ENCODE measurements around the gene ZFP69. TPM values are rescaled to one million over a fixed set of nuclear protein-coding genes. Genes with fewer than 3 reads are reported as not detected.

The ZFP69 gene
- total and polyA plus RNA-seq, 10 of the 15 experiments (the other 5 are each of a cell fraction or from before 2014, with no cell fraction given), result 1.9 to 6.4 (median 3.7) TPM

DNA sequence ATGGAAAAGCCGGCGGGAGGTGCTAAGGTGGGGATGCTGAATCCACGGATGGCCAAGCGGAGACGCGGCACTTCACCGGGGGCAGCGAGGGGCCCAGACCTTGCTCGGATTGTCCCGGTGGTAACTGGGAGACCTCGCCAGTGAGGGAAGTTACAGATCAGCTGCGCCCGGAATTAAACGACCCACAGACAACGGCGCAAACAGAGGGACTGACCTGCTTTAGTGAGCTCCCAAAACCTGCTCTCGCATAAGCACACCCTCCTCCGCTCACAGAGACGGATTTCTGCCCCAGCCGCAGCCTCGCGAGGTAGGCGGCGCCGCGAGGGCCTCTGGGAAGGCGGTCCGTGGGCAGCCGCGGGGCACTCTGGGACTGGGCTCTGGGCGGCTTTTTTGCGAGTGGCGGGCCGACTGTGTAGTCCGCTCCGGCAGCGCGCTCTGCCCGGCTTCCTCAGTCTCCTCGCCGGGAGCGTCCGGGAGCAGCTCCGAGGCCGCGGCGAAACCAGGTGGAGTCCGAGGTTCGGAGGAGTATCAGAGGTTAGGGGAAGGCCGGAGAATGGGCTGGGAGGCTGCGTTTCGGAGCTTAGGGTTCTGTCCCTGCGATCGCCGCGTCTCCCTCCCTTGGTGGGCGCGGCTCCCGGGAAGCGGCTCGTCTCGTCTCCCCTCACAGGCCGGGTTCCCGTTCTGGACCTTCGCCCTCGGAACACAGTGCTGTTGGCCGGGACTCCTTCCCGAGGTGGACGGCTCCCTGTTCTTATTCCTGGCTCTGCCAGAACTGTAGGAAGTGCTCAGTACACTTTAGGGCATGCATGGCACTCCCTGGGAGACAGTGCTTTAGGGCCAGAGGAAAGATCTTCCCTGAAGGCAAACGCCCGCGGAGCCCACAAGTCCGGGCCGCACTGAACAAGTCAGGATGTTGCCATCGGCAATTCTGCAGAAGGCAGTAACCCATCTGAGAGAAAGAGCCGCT lies 31.6 kb downstream of the ZFP69 start, which contains the start of gene EXO5 (continued):
- TF ChIP-seq ASH2L (IDR thresholded peaks at IDR 0.05; ENCODE audit: borderline replicate concordance, low read depth) (peak; percentile 87; the same call in 1 of the 2 replicates), POU2F2 (IDR thresholded peaks at IDR 0.05; ENCODE audit: borderline replicate concordance, low read depth, low read length) (peak; percentile 76; the same call in 2 of the 3 replicates), BRCA1 (IDR thresholded peaks at IDR 0.05; ENCODE audit: low read depth, low read length) (0 out of 2 replicates have a peak, but pooled peaks have one; percentile 46), NFYB (IDR thresholded peaks at IDR 0.05; ENCODE audit: insufficient read depth, low read depth, low read length) (no peak), RAD21 (IDR thresholded peaks at IDR 0.05; ENCODE audit: insufficient read depth, low read depth, low read length) (no peak), MYC (IDR thresholded peaks at IDR 0.05; ENCODE audit: insufficient read depth, insufficient read length, insufficient replicate concordance, low read length, severe bottlenecking) (no peak), SMARCA5 (IDR thresholded peaks at IDR 0.05) (0 out of 2 replicates have a peak, but pooled peaks have one; percentile 46), BHLHE40 (IDR thresholded peaks at IDR 0.05; ENCODE audit: borderline replicate concordance in 1 of 2, low read depth in 2 of 2, low read length in 1 of 2) (peak in 1 of 2 experiments; percentile 27; a peak in 1 of 4 replicates), KDM1A (IDR thresholded peaks at IDR 0.05; ENCODE audit: borderline replicate concordance) (no peak), POLR2AphosphoS5 (IDR thresholded peaks at IDR 0.05; ENCODE audit: low read length) (peak; percentile 90), HCFC1 (IDR thresholded peaks at IDR 0.05; ENCODE audit: low read length) (0 out of 2 replicates have a peak, but pooled peaks have one; percentile 43), ETV6 (conservative IDR thresholded peaks at IDR 0.05 in 1 of 2, IDR thresholded peaks at IDR 0.05 in 1 of 2; ENCODE audit: borderline replicate concordance in 1 of 2, low read depth in 1 of 2) (no peak), TARDBP (IDR thresholded peaks at IDR 0.05; ENCODE audit: borderline replicate concordance) (peak; percentile 85; the same call in 1 of the 2 replicates), NR2C2 (IDR thresholded peaks at IDR 0.05; ENCODE audit: borderline replicate concordance, control insufficient read depth, insufficient read length, low read depth) (no peak), SREBF2 (IDR thresholded peaks at IDR 0.05; ENCODE audit: low read length) (no peak), ZNF622 (IDR thresholded peaks at IDR 0.05) (no peak), SRF (IDR thresholded peaks at IDR 0.05; ENCODE audit: low read depth in 2 of 2, low read length in 2 of 2) (no peak), ZNF217 (IDR thresholded peaks at IDR 0.05) (no peak), PML (IDR thresholded peaks at IDR 0.05; ENCODE audit: low read length) (peak; percentile 49), IRF4 (IDR thresholded peaks at IDR 0.05; ENCODE audit: low read depth, low read length) (no peak)
- TF ChIP-seq, protein P1, sequence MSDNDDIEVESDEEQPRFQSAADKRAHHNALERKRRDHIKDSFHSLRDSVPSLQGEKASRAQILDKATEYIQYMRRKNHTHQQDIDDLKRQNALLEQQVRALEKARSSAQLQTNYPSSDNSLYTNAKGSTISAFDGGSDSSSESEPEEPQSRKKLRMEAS (IDR thresholded peaks at IDR 0.05; ENCODE audit: low read depth, low read length), result peak; percentile 16; the same call in 1 of the 2 replicates
- TF ChIP-seq, protein P2, sequence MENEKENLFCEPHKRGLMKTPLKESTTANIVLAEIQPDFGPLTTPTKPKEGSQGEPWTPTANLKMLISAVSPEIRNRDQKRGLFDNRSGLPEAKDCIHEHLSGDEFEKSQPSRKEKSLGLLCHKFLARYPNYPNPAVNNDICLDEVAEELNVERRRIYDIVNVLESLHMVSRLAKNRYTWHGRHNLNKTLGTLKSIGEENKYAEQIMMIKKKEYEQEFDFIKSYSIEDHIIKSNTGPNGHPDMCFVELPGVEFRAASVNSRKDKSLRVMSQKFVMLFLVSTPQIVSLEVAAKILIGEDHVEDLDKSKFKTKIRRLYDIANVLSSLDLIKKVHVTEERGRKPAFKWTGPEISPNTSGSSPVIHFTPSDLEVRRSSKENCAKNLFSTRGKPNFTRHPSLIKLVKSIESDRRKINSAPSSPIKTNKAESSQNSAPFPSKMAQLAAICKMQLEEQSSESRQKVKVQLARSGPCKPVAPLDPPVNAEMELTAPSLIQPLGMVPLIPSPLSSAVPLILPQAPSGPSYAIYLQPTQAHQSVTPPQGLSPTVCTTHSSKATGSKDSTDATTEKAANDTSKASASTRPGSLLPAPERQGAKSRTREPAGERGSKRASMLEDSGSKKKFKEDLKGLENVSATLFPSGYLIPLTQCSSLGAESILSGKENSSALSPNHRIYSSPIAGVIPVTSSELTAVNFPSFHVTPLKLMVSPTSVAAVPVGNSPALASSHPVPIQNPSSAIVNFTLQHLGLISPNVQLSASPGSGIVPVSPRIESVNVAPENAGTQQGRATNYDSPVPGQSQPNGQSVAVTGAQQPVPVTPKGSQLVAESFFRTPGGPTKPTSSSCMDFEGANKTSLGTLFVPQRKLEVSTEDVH (IDR thresholded peaks at IDR 0.05; ENCODE audit: low read depth, partially characterized antibody), result no peak
- TF ChIP-seq, protein P3, sequence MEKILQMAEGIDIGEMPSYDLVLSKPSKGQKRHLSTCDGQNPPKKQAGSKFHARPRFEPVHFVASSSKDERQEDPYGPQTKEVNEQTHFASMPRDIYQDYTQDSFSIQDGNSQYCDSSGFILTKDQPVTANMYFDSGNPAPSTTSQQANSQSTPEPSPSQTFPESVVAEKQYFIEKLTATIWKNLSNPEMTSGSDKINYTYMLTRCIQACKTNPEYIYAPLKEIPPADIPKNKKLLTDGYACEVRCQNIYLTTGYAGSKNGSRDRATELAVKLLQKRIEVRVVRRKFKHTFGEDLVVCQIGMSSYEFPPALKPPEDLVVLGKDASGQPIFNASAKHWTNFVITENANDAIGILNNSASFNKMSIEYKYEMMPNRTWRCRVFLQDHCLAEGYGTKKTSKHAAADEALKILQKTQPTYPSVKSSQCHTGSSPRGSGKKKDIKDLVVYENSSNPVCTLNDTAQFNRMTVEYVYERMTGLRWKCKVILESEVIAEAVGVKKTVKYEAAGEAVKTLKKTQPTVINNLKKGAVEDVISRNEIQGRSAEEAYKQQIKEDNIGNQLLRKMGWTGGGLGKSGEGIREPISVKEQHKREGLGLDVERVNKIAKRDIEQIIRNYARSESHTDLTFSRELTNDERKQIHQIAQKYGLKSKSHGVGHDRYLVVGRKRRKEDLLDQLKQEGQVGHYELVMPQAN (conservative IDR thresholded peaks at IDR 0.05), result peak; percentile 71; the same call in 1 of the 2 replicates

Measured in GM12878 (cell line).